Activated CD4-positive, alpha-beta T cell treated with anti-CD3 and anti-CD28 coated beads, Interleukin-2, amount 50 U/mL, for 48 hours (primary cell): ENCODE measurements around the gene CELSR1.

Source experiments
- DNase-seq, 2 experiments: peaks; one replicate each; pipeline ENCODE4 v3.0.0-alpha.2; 2020

Gene CELSR1

GRCh38 chr22:46457502-46458488 is 79.6 kb downstream of the CELSR1 start:
- no peak for DNase-seq

GRCh38 chr22:46456818-46457163 is 80.6 kb downstream of the CELSR1 start:
- no peak for DNase-seq

GRCh38 chr22:46455446-46455845 is 82.0 kb downstream of the CELSR1 start:
- no peak for DNase-seq

GRCh38 chr22:46454504-46455269 is 82.7 kb downstream of the CELSR1 start:
- no peak for DNase-seq

- DNase-seq = no peak
These were observed 83.5 kb downstream of the CELSR1 start for GRCh38 chr22:46453829-46454503.

- DNase-seq = no peak
These were observed 84.2 kb downstream of the CELSR1 start for GRCh38 chr22:46453006-46453828.

- DNase-seq = no peak
These were observed 85.0 kb downstream of the CELSR1 start for GRCh38 chr22:46452195-46453005.

- no peak for DNase-seq
These were observed 85.7 kb downstream of the CELSR1 start for GRCh38 chr22:46451741-46452140.

GRCh38 chr22:46450931-46451561 is 86.4 kb downstream of the CELSR1 start:
- no peak for DNase-seq

GRCh38 chr22:46449974-46450745 is 87.3 kb downstream of the CELSR1 start:
- no peak for DNase-seq

GRCh38 chr22:46449116-46449691 is 88.2 kb downstream of the CELSR1 start:
- no peak for DNase-seq

- no peak for DNase-seq
These were observed 89.1 kb downstream of the CELSR1 start for GRCh38 chr22:46448333-46448732.

- DNase-seq = no peak
These were observed 89.5 kb downstream of the CELSR1 start for GRCh38 chr22:46447906-46448305.

- DNase-seq = no peak
These were observed 90.6 kb downstream of the CELSR1 start for GRCh38 chr22:46446799-46447198.

GRCh38 chr22:46445771-46446420 is 91.5 kb downstream of the CELSR1 start:
- no peak for DNase-seq

GRCh38 chr22:46444390-46444854 is 93.0 kb downstream of the CELSR1 start:
- DNase-seq = no peak

GRCh38 chr22:46443850-46444389 is 93.5 kb downstream of the CELSR1 start:
- no peak for DNase-seq

- no peak for DNase-seq
These were observed 95.1 kb downstream of the CELSR1 start for GRCh38 chr22:46442217-46442853.
